GM12865 (cell line): ENCODE results near the gene MAP4K4.
A peak's percentile ranks its signal among the peaks of the same experiment; 100 is the strongest.

ENCODE experiments used
- DNase-seq: peaks from one replicate; pipeline ENCODE4 v3.0.0; 2010; ENCODE audit warnings: low read depth
- H3K4me3 ChIP-seq: 2 replicates; pipeline ENCODE4 v1.5.1; 2011; ENCODE audit warnings: mild to moderate bottlenecking, low read depth, low read length, control low read depth
- CTCF ChIP-seq: IDR thresholded peaks from 2 replicates; pipeline ENCODE4 v1.5.1; 2011; ENCODE audit warnings: low read length, control low read depth, low read depth, inconsistent platforms; ENCODE audit not compliant: insufficient read depth; ENCODE audit errors: missing control alignments

Gene MAP4K4

DNA sequence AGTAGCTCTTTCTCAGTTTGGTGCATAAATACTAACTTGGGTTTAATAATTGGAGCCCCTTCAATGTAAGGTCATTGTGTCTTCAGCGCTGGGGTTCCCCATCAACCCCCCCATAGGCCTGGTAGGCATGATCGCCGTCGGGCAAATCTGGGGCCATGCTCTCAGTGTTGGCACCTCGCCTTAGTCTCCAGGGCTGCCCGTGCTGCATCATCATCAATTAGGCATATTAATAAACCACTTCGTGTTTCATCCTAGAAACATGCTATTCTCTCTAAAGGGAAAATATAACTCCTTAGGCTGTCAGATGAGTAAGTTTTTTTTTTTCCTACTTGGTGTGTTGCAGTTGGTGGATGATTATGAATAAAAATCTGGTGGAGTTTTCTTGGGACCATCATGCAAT lies 197.5 kb downstream of the MAP4K4 start:
- H3K4me3 ChIP-seq, result no peak overlapping the region
- TF ChIP-seq CTCF, result no peak
- DNase-seq, result no peak

- no peak for DNase-seq
- TF ChIP-seq CTCF, result no peak
- no peak overlapping the region for H3K4me3 ChIP-seq
Observed at GRCh38 chr2:101895819-101896322, 198.4 kb downstream of the MAP4K4 start.

DNA sequence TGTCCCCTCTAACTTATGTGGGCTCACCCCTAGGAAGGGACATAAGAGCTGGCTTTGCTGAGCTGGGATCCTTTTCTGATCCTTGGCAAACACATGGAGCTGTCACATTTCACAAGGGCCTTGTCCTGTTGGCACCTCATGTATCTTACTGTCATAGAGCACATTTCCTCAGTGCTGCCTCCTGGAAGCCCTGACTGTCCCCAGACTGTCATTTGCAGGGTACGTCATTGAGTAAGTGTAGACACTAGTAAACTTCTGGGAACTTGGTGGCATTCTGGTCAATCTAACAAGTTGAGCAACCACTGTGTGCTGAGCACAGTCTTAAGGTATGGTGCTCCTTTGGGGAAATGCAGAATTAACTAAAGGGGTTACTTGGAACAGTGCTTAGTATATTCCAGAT lies 199.8 kb downstream of the MAP4K4 start:
- no peak for DNase-seq
- H3K4me3 ChIP-seq, result no peak overlapping the region
- no peak for TF ChIP-seq CTCF

- H3K4me3 ChIP-seq, result no peak overlapping the region
- DNase-seq, result no peak
- TF ChIP-seq CTCF, result no peak
Observed at GRCh38 chr2:101899265-101899664, 201.8 kb downstream of the MAP4K4 start.

- no peak overlapping the region for H3K4me3 ChIP-seq
- no peak for DNase-seq
- TF ChIP-seq CTCF, result no peak
Observed at GRCh38 chr2:101899871-101900270, 202.4 kb downstream of the MAP4K4 start.

DNA sequence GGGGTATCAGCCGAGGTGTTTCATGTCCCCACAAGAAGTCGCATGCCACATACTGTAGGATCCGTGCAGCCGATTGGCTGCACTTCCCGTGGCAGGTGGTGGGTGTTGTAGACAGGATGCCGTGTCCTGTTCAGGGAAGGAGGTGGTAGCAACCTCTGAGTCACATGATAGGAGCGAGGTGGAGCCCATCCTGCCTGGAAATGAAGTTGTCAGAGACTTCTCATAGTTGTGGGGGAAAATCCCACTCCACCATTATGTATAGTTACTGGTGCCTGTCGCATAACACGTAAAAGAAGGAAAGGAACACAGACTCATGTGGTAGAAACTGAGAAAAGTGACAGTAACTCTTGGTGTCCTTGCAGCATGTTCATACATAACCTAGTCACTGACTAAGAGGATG lies 202.9 kb downstream of the MAP4K4 start:
- H3K4me3 ChIP-seq, result no peak overlapping the region
- DNase-seq, result peak; percentile 77
- TF ChIP-seq CTCF, result no peak

- H3K4me3 ChIP-seq, result no peak overlapping the region
- peak; percentile 27 for DNase-seq
- no peak for TF ChIP-seq CTCF
Observed at GRCh38 chr2:101901241-101901640, 203.7 kb downstream of the MAP4K4 start.
